Measurements from ENCODE around the gene PRSS57.

PRSS57 gene

GRCh38 chr19:652467-653389, 42.5 kb downstream of the PRSS57 start:
- DNase-seq (ENCODE audit: low spot score) (no peak), FAIRE-seq (no peak)

GRCh38 chr19:651991-652390, 43.3 kb downstream of the PRSS57 start:
- FAIRE-seq (no peak), DNase-seq (ENCODE audit: low spot score) (no peak)

GRCh38 chr19:651114-651818, 44.0 kb downstream of the PRSS57 start:
- no peak for FAIRE-seq
- DNase-seq (ENCODE audit: low spot score) = no peak

DNA sequence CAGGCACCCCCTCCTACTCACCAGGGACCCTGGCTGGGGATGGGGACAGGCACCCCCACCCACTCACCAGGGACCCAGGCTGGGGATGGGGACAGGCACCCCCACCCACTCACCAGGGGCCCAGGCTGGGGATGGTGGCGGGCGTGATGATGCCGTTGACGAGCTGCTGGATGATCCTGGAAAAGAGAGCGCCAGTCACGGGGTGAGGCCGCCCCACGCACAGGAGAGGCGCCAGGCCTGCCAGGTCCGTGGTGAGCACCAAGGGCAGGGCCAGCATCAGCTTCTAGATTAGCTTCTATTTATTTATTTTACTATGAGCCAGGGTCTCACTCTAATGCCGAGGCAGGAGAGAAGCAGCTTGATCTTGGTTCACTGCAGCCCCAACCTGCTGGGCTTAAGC, 45.1 kb downstream of the PRSS57 start:
- FAIRE-seq (no peak), DNase-seq (ENCODE audit: low spot score) (no peak)

DNA sequence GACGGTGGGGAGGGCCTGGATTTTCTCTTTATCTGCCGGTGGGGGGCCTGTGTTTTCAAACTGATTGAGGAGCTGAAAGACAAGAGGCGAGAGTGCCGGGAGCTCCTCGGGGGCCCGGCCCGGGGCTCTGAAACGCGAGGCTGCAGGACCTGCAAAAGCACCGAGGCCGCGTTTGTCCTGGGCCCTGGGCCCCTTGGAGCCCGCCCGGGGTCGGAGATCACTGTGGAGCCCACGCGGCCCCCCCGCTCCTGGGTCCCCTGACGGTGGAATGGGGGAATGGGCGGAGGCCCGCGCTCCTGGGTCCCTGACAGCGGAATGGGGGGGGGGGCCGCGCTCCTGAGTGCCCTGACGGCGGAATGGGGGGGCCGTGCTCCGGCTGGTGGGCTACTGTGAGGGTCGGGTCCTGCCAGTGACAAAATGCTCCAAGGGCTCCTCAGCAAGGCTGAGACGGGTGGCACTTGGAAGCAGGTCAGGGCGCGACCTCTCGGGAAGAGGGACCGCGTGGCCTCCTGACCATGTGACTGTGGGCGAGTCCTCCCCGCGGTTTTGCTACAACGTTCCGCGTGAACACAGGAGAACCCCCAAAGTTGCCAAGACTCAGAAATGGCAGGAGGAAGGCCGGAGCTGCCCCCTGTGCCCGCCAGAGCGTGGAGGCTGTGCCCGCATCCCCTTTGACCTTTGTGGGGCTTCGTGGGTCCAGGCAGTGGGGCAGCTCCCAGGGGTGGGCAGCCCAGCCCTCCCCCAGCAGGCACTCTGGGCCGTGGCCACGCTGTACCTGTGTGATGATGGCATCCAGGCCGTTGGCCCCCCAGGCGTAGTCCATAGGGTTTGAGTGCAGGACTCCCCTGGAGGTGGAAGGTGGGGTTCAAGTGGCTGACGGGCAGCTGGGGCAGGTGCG, 46.1 kb downstream of the PRSS57 start:
- FAIRE-seq (no peak), DNase-seq (ENCODE audit: low spot score) (no peak)

DNA sequence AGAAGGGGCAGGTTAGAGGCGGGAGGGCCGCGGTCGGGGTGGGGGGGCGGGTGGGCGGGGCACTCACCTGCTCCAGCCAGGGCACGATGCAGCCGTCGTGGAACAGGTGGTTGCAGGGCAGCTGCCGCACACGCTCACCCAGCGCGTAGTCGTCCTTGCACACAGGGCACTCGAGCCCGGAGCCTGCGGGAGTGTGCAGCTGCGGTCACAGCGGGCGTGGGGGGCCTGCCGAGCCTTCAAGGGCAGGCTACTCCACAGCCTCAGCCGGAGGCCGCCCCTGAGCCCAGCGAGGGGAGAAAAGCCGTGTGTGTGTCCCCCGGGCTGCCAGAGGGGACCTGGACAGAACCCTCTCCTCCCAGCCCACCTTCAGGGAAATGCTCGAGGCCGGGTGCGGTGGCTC, 46.9 kb downstream of the PRSS57 start:
- DNase-seq (ENCODE audit: low spot score) = no peak
- no peak for FAIRE-seq

DNA sequence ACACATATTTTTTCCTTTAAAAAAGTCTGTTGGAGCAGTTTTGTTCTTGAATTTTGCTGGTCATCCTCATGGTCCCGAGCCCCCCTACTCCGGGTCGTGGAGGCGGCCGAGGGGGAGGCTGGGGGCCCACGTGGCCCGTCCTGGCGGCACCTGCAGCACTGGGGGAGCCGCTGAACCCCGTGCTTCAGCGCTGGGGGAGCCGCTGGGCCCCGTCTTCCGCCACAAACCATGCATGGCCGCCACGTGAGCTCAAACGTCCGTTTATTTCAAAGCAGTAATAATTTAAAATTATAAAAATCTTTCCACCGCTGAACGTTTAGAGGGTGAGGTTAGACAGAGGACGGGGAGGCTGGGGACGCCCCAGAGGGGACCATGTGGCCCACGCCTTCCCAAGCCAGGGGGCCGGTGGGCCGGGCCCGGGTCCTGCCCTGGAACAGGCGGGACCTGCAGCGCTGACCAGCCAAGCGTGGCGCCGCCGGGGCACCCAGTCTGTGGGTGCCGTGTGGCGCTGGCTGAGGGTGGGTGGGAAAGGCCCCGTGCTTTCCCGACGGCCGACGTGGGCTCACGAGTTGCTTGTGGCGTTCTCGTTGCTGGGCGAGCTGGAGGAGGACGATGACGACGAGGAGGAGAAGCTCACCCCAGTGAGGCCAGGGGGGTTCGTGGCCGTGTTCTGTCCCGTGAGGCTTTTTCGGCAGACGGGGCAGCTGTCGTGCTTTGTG, 47.5 kb downstream of the PRSS57 start:
- DNase-seq (ENCODE audit: low spot score) (no peak), FAIRE-seq (no peak)

DNA sequence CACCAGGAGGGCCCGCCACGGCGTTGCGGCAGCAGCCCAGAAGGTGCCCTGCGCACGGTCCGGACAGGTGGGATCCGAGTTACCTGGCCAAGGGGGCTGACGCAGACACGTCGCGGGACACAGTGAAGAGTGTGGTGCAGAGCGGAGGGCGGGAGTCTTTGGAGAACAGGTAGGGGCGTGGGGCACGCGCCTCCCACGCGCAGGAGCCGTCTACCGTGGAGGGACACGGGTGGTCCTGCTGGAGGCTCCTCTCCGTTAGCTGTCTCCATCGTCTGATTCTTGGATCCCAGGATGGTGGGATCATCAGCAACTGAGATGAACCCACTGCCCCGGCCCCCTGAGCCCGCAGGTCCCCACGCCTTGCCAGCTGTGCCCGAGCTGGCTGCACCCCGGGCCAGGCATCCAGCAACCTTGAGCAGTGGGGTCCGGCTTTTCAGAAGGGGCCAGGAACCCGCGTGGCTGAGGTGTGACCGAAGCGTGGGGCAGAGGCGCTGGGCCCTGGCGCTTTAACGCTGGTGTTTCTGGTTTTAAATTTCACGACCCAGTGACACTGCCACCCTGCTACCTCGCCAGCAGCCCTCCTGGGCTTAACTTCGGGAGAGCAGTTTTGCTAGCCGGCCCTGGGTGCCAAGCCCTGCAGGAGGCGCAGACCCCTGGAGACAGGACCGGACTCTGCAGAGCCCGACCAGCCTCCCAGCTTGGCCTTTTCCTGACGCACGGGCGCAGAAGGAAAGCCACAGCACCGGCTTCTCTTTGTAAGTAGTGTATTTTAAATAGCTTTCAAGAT, 48.3 kb downstream of the PRSS57 start:
- no peak for FAIRE-seq
- no peak for DNase-seq (ENCODE audit: low spot score)

GRCh38 chr19:645912-646778, 49.1 kb downstream of the PRSS57 start:
- FAIRE-seq (no peak), DNase-seq (ENCODE audit: low spot score) (no peak)

DNA sequence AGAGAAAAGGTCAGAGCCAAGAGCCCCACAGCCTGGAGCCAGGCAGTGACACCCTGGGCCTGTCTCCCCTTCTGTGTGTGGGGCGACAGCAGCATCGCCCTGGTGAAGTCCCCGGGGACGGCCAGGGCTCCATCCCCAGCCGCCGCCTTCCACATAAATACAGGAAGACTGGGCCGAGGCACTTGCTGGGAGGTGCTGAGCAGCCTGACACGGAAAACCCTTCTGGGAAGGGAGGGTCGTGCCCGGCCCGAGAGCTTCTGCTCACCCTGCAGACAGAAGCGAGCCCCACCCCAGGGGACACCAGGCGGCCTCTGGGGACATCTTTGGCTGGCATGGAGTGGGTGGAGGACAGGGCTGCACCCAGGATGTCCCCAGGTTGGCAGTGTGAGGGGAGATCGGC, 50.5 kb downstream of the PRSS57 start:
- no peak for DNase-seq (ENCODE audit: low spot score)
- FAIRE-seq = no peak

DNA sequence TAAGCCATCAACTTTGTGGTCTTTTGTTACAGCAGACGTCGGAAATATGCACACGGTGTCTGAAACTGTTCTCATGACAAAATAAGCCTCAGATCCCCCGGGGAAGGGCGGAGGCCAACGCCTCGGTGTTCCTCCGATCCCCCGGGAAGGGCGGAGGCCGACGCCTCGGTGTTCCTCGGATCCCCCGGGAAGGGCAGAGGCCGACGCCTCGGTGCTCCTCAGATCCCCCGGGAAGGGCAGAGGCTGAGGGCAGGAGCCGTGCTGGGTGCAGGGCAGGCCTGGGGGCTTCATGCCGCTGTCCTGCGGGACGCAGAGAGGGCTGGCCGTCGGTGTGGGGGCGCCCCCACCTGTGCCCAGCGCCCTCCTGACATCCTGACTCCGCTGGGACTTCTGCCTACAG, 50.9 kb downstream of the PRSS57 start:
- no peak for DNase-seq (ENCODE audit: low spot score)
- no peak for FAIRE-seq

- DNase-seq (ENCODE audit: low spot score) (no peak), FAIRE-seq (no peak)
Observed at GRCh38 chr19:643736-644135, 51.5 kb downstream of the PRSS57 start.

GRCh38 chr19:642767-643727, 52.2 kb downstream of the PRSS57 start:
- FAIRE-seq = no peak

GRCh38 chr19:641702-642101, 53.5 kb downstream of the PRSS57 start:
- FAIRE-seq = no peak

More at GRCh38 chr19:642767-643727, 52.2 kb downstream of the PRSS57 start:
- no peak for DNase-seq (ENCODE audit: low spot score)

GRCh38 chr19:640606-641189, 54.6 kb downstream of the PRSS57 start:
- FAIRE-seq = no peak
- DNase-seq (ENCODE audit: low spot score) = no peak

More at GRCh38 chr19:641702-642101, 53.5 kb downstream of the PRSS57 start:
- DNase-seq (ENCODE audit: low spot score) = no peak

DNA sequence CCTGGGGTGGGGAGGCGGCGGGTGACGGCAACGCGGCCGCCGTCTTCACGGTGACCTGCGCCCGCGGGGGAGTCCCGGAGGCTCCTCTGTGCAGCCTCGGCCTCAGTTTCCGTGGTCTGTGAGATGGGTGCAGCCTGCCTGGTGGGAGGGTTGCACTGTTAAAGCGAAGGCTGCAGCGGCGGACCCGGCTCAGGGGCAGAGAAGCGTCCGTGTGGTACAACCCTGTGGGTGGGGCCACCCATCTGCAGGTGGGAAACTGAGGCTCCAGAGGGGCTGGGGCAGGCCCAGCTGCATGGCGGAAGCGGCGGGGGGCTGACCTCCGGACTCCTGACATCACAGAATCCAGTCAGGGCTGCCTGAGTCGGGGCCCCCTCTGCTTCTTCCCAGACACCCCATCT, 55.1 kb downstream of the PRSS57 start:
- FAIRE-seq = no peak
- DNase-seq (ENCODE audit: low spot score) = no peak

Measured in urothelium cell line (cell line).